HEK293 (cell line): ENCODE results near the gene PDE6H.

Experiments
- CTCF ChIA-PET: fragments of 350-600 bp; formaldehyde crosslinking; extraction: SDS; loops from one replicate; lab custom pipeline; 2021; ENCODE audit warnings: antibody characterized with exemption; lab: Yijun Ruan, JAX
- POLR2A ChIA-PET: fragments of 300-600 bp; formaldehyde crosslinking; extraction: SDS; loops from one replicate; lab custom pipeline; 2020; ENCODE audit warnings: antibody characterized with exemption, inconsistent platforms; lab: Yijun Ruan, JAX
- H3K27ac ChIP-seq: fragments of 200-500 bp; sonication (Bioruptor generic); 2 replicates; pipeline ENCODE4 v1.5.1; 2014; ENCODE audit warnings: low read depth, low read length, control low read depth, inconsistent platforms; ENCODE audit errors: extremely low read depth
- H3K36me3 ChIP-seq, 2 experiments: fragments of 200-500 bp in 1 of 2; sonication (Bioruptor generic) in 1 of 2; 1 replicate in 1 of 2; 2 replicates in 1 of 2; pipeline ENCODE4 v1.5.1; 2014 to 2017; ENCODE audit warnings: inconsistent platforms in 2 of 2, low read length in 2 of 2; ENCODE audit not compliant: control insufficient read depth in 2 of 2, insufficient read depth in 1 of 2
- H3K4me1 ChIP-seq: fragments of 200-500 bp; sonication (Bioruptor generic); 2 replicates; pipeline ENCODE4 v1.5.1; 2014; ENCODE audit warnings: mild to moderate bottlenecking, low read length, inconsistent platforms; ENCODE audit not compliant: control insufficient read depth, insufficient read depth
- H3K4me3 ChIP-seq: 2 replicates; pipeline ENCODE4 v1.5.1; 2011; ENCODE audit warnings: low read depth, mild to moderate bottlenecking, control low read depth, low read length, moderate library complexity
- H3K9me3 ChIP-seq: fragments of 200-500 bp; sonication (Bioruptor generic); 2 replicates; pipeline ENCODE4 v1.5.1; 2014; ENCODE audit warnings: low read depth, low read length, inconsistent platforms; ENCODE audit not compliant: control insufficient read depth, insufficient read depth
- EGR2 ChIP-seq: fragments of 450-650 bp; formaldehyde crosslinking; IDR thresholded peaks from 2 replicates; pipeline ENCODE4 v1.5.1; 2016; ENCODE audit warnings: low read depth, missing biosample characterization, missing genetic modification characterization
- KLF1 ChIP-seq: fragments of 450-650 bp; formaldehyde crosslinking; IDR thresholded peaks from 2 replicates; pipeline ENCODE4 v1.5.1; 2016; ENCODE audit warnings: missing biosample characterization, missing genetic modification characterization
- SALL2 ChIP-seq: fragments of 450-650 bp; formaldehyde crosslinking; IDR thresholded peaks from 2 replicates; pipeline ENCODE4 v1.5.0; 2017; ENCODE audit warnings: missing biosample characterization, mild to moderate bottlenecking, missing genetic modification characterization, borderline replicate concordance
- YY1 ChIP-seq: fragments of 450-650 bp; formaldehyde crosslinking; IDR thresholded peaks from 2 replicates; pipeline ENCODE4 v1.5.1; 2018; ENCODE audit warnings: missing biosample characterization, missing genetic modification characterization
- ZFP3 ChIP-seq: fragments of 450-650 bp; formaldehyde crosslinking; IDR thresholded peaks from 2 replicates; pipeline ENCODE4 v1.5.1; 2016; ENCODE audit warnings: low read depth, missing biosample characterization, missing genetic modification characterization
- ZNF132 ChIP-seq: fragments of 450-650 bp; formaldehyde crosslinking; IDR thresholded peaks from 2 replicates; pipeline ENCODE4 v1.5.1; 2017; ENCODE audit warnings: missing biosample characterization, missing genetic modification characterization, borderline replicate concordance
- ZNF184 ChIP-seq: fragments of 450-650 bp; IDR thresholded peaks from 2 replicates; pipeline ENCODE4 v1.5.1; 2018; ENCODE audit warnings: missing biosample characterization, mild to moderate bottlenecking, missing genetic modification characterization
- ZNF202 ChIP-seq: fragments of 450-650 bp; formaldehyde crosslinking; IDR thresholded peaks from 2 replicates; pipeline ENCODE4 v1.5.1; 2016; ENCODE audit warnings: missing biosample characterization, missing genetic modification characterization, borderline replicate concordance
- ZNF394 ChIP-seq: fragments of 450-650 bp; formaldehyde crosslinking; IDR thresholded peaks from 2 replicates; pipeline ENCODE4 v1.5.1; 2016; ENCODE audit warnings: missing biosample characterization, missing genetic modification characterization, mild to moderate bottlenecking, moderate library complexity, borderline replicate concordance
- ZNF416 ChIP-seq: fragments of 450-650 bp; formaldehyde crosslinking; IDR thresholded peaks from 2 replicates; pipeline ENCODE4 v1.5.1; 2016; ENCODE audit warnings: missing biosample characterization, missing genetic modification characterization
- ZNF423 ChIP-seq: fragments of 450-650 bp; formaldehyde crosslinking; IDR thresholded peaks from 2 replicates; pipeline ENCODE4 v1.5.1; 2016; ENCODE audit warnings: missing biosample characterization, missing genetic modification characterization
- ZNF521 ChIP-seq: fragments of 450-650 bp; formaldehyde crosslinking; IDR thresholded peaks from 2 replicates; pipeline ENCODE4 v1.5.1; 2017; ENCODE audit warnings: missing biosample characterization, mild to moderate bottlenecking, missing genetic modification characterization
- ZNF621 ChIP-seq: fragments of 450-650 bp; formaldehyde crosslinking; IDR thresholded peaks from 2 replicates; pipeline ENCODE4 v1.5.1; 2017; ENCODE audit warnings: missing biosample characterization, missing genetic modification characterization
- ZNF623 ChIP-seq: fragments of 450-650 bp; formaldehyde crosslinking; IDR thresholded peaks from 2 replicates; pipeline ENCODE4 v1.5.1; 2016; ENCODE audit warnings: missing biosample characterization, missing genetic modification characterization
- ZNF664 ChIP-seq: fragments of 450-650 bp; formaldehyde crosslinking; IDR thresholded peaks from 2 replicates; pipeline ENCODE4 v1.5.1; 2016; ENCODE audit warnings: missing biosample characterization, missing genetic modification characterization
- TF ChIP-seq, protein P1 (sequence below): fragments of 450-650 bp; formaldehyde crosslinking; IDR thresholded peaks from 2 replicates; pipeline ENCODE4 v1.5.1; 2016; ENCODE audit warnings: missing biosample characterization, missing genetic modification characterization
- TF ChIP-seq, protein P2 (sequence below): fragments of 450-650 bp; formaldehyde crosslinking; IDR thresholded peaks from 2 replicates; pipeline ENCODE4 v1.5.1; 2016; ENCODE audit warnings: missing biosample characterization, missing genetic modification characterization, low read depth
- TF ChIP-seq, protein P3 (sequence below): fragments of 450-650 bp; formaldehyde crosslinking; IDR thresholded peaks from 2 replicates; pipeline ENCODE4 v1.5.1; 2016; ENCODE audit warnings: missing biosample characterization, missing genetic modification characterization
- TF ChIP-seq, protein P4 (sequence below): fragments of 450-650 bp; formaldehyde crosslinking; IDR thresholded peaks from 2 replicates; pipeline ENCODE4 v1.5.1; 2017; ENCODE audit warnings: missing biosample characterization, missing genetic modification characterization
- TF ChIP-seq, protein P5 (sequence below): fragments of 450-650 bp; formaldehyde crosslinking; conservative IDR thresholded peaks from 2 replicates; pipeline ENCODE4 v1.5.1; 2016; ENCODE audit warnings: low read depth, missing biosample characterization, missing genetic modification characterization

The PDE6H gene

DNA sequence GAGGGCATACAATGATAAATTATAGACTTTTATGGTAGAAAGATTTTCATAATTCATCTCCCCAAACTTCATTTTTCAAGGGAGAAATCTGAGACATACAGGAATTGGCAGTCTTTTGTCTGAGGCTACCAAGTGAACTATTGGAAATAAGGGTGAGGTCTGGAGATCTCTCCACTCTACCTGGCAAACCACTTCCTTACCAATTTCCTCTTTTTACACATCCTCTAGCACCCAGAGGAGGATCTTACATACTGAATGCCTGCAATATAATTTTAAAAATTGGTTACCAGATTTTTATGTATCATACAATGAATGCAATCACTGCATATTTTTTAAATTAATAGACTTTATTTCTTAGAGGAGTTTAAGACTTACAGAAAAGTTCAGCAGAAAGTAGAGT, 6.6 kb downstream of the PDE6H start:
- CTCF ChIA-PET = no interaction called here
- Histone ChIP-seq H3K9me3 (no peaks in the 10 kb centered on the region), H3K27ac (no peak overlapping the region), H3K4me3 (no peak overlapping the region), H3K36me3 (no peaks in the 10 kb centered on the region), H3K4me1 (no peaks in the 10 kb centered on the region)
- TF ChIP-seq ZNF416 = no peak
- no peak for TF ChIP-seq ZNF394
- TF ChIP-seq ZNF184 (tag by site-specific recombination) = no peak
- no peak for TF ChIP-seq YY1 (tag by site-specific recombination)
- POLR2A ChIA-PET = no interaction called here

DNA sequence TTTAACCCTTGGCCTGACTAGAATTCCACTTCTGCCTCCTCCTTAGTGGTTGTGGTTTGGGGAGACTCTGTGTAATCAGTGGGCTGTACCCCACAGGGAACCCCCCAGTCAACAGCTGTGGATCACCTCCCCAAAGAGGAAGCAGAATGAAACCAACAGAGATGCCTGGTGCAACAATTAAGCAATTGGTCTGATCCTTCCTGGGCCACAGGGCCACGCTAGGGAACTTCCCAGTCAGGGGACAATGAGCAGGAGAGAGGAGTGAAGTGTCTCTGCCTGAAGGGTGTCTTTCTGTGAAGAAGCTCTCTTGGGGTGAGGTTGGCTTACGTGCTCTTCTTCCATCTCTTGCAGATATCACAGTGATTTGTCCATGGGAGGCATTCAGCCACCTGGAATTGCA, 8.2 kb downstream of the PDE6H start:
- Histone ChIP-seq H3K27ac (no peak overlapping the region), H3K4me3 (no peak overlapping the region), H3K9me3 (no peaks in the 10 kb centered on the region), H3K36me3 (no peaks in the 10 kb centered on the region), H3K4me1 (no peaks in the 10 kb centered on the region)
- ChIA-PET CTCF (interaction anchor here (1.8 kb wide), 1 partner anchor 14 kb away, joined by 8 read pairs; no protein-coding TSS in a partner anchor), POLR2A (no interaction called here)
- TF ChIP-seq, protein P1, sequence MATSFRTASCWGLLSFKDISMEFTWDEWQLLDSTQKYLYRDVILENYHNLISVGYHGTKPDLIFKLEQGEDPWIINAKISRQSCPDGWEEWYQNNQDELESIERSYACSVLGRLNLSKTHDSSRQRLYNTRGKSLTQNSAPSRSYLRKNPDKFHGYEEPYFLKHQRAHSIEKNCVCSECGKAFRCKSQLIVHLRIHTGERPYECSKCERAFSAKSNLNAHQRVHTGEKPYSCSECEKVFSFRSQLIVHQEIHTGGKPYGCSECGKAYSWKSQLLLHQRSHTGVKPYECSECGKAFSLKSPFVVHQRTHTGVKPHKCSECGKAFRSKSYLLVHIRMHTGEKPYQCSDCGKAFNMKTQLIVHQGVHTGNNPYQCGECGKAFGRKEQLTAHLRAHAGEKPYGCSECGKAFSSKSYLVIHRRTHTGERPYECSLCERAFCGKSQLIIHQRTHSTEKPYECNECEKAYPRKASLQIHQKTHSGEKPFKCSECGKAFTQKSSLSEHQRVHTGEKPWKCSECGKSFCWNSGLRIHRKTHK (tag by site-specific recombination) = no peak
- TF ChIP-seq ZNF423 (tag by site-specific recombination) (no peak), ZNF621 (tag by site-specific recombination) (no peak), ZNF202 (tag by site-specific recombination) (no peak), ZNF521 (tag by site-specific recombination) (no peak)

DNA sequence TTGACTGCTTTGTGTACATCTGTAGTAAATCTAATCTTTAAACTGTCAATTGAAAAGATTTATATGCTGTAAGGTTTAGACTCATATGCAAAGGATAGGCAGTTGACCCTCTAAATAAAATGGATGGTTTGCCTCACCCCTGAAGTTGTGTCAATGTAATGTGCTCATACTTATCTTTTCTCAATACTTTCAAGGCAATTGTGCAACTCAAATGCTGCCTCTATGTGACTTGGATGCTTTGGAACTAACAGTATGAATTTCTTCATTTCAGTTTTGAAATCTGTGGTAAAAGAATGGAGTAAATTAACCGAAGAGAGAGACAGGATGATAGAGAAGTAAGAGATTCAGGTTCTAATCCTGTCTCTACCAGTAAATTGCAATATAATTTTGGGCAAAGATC, 9.7 kb downstream of the PDE6H start:
- CTCF ChIA-PET = no interaction called here
- Histone ChIP-seq H3K4me1 (no peaks in the 10 kb centered on the region), H3K27ac (no peak overlapping the region), H3K9me3 (no peaks in the 10 kb centered on the region), H3K36me3 (no peaks in the 10 kb centered on the region), H3K4me3 (no peak overlapping the region)
- POLR2A ChIA-PET = no interaction called here
- TF ChIP-seq SALL2 (tag by site-specific recombination) = no peak
- no peak for TF ChIP-seq ZNF664 (tag by site-specific recombination)
- TF ChIP-seq, protein P2, sequence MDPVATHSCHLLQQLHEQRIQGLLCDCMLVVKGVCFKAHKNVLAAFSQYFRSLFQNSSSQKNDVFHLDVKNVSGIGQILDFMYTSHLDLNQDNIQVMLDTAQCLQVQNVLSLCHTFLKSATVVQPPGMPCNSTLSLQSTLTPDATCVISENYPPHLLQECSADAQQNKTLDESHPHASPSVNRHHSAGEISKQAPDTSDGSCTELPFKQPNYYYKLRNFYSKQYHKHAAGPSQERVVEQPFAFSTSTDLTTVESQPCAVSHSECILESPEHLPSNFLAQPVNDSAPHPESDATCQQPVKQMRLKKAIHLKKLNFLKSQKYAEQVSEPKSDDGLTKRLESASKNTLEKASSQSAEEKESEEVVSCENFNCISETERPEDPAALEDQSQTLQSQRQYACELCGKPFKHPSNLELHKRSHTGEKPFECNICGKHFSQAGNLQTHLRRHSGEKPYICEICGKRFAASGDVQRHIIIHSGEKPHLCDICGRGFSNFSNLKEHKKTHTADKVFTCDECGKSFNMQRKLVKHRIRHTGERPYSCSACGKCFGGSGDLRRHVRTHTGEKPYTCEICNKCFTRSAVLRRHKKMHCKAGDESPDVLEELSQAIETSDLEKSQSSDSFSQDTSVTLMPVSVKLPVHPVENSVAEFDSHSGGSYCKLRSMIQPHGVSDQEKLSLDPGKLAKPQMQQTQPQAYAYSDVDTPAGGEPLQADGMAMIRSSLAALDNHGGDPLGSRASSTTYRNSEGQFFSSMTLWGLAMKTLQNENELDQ (tag by site-specific recombination) = no peak
- TF ChIP-seq, protein P3, sequence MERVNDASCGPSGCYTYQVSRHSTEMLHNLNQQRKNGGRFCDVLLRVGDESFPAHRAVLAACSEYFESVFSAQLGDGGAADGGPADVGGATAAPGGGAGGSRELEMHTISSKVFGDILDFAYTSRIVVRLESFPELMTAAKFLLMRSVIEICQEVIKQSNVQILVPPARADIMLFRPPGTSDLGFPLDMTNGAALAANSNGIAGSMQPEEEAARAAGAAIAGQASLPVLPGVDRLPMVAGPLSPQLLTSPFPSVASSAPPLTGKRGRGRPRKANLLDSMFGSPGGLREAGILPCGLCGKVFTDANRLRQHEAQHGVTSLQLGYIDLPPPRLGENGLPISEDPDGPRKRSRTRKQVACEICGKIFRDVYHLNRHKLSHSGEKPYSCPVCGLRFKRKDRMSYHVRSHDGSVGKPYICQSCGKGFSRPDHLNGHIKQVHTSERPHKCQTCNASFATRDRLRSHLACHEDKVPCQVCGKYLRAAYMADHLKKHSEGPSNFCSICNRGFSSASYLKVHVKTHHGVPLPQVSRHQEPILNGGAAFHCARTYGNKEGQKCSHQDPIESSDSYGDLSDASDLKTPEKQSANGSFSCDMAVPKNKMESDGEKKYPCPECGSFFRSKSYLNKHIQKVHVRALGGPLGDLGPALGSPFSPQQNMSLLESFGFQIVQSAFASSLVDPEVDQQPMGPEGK (tag by site-specific recombination) = no peak
- TF ChIP-seq ZNF132 = no peak
- TF ChIP-seq ZNF623 (tag by site-specific recombination) = no peak
- no peak for TF ChIP-seq KLF1 (tag by site-specific recombination)
- TF ChIP-seq, protein P4, sequence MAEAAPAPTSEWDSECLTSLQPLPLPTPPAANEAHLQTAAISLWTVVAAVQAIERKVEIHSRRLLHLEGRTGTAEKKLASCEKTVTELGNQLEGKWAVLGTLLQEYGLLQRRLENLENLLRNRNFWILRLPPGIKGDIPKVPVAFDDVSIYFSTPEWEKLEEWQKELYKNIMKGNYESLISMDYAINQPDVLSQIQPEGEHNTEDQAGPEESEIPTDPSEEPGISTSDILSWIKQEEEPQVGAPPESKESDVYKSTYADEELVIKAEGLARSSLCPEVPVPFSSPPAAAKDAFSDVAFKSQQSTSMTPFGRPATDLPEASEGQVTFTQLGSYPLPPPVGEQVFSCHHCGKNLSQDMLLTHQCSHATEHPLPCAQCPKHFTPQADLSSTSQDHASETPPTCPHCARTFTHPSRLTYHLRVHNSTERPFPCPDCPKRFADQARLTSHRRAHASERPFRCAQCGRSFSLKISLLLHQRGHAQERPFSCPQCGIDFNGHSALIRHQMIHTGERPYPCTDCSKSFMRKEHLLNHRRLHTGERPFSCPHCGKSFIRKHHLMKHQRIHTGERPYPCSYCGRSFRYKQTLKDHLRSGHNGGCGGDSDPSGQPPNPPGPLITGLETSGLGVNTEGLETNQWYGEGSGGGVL = no peak
- no peak for TF ChIP-seq ZFP3 (tag by site-specific recombination)
- TF ChIP-seq EGR2 = no peak
- TF ChIP-seq, protein P5, sequence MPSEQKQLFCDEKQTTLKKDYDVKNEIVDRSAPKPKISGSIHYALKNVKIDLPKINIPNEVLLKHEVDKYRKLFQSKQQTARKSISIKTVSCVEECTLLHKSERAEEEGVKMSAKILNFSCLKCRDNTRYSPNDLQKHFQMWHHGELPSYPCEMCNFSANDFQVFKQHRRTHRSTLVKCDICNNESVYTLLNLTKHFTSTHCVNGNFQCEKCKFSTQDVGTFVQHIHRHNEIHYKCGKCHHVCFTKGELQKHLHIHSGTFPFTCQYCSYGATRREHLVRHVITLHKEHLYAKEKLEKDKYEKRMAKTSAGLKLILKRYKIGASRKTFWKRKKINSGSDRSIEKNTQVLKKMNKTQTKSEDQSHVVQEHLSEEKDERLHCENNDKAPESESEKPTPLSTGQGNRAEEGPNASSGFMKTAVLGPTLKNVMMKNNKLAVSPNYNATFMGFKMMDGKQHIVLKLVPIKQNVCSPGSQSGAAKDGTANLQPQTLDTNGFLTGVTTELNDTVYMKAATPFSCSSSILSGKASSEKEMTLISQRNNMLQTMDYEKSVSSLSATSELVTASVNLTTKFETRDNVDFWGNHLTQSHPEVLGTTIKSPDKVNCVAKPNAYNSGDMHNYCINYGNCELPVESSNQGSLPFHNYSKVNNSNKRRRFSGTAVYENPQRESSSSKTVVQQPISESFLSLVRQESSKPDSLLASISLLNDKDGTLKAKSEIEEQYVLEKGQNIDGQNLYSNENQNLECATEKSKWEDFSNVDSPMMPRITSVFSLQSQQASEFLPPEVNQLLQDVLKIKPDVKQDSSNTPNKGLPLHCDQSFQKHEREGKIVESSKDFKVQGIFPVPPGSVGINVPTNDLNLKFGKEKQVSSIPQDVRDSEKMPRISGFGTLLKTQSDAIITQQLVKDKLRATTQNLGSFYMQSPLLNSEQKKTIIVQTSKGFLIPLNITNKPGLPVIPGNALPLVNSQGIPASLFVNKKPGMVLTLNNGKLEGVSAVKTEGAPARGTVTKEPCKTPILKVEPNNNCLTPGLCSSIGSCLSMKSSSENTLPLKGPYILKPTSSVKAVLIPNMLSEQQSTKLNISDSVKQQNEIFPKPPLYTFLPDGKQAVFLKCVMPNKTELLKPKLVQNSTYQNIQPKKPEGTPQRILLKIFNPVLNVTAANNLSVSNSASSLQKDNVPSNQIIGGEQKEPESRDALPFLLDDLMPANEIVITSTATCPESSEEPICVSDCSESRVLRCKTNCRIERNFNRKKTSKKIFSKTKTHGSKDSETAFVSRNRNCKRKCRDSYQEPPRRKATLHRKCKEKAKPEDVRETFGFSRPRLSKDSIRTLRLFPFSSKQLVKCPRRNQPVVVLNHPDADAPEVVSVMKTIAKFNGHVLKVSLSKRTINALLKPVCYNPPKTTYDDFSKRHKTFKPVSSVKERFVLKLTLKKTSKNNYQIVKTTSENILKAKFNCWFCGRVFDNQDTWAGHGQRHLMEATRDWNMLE (tag by site-specific recombination) = no peak
